ENCODE results near the gene TMEM234. TPM values are rescaled to one million over a fixed set of nuclear protein-coding genes. Genes with fewer than 3 reads are reported as not detected.
A peak's percentile ranks its signal among the peaks of the same experiment; 100 is the strongest.

Gene TMEM234
- total RNA-seq, 1 donor from 2014 or later: 35.5 TPM

- POLR2A ChIA-PET: interaction anchor here (0.5 to 7.2 kb wide), 22 partner anchors 8 to 488 kb away, joined by 3 to 142 read pairs (median 6); partner anchors contain the start of genes BSDC1, CCDC28B, EIF3I and HDAC1
- H3K4me3 Mint-ChIP-seq: peak within 1 kb of the TSS; percentile 78
- CTCF ChIA-PET: interaction anchor here (1.1 to 4.8 kb wide), 3 partner anchors 10 to 85 kb away, joined by 3 to 42 read pairs (median 27); partner anchors contain the start of genes HDAC1 and MARCKSL1
- peaks cover 93% of the 10 kb centered on the region for H3K4me1 Mint-ChIP-seq
- TF ChIP-seq, protein P1, sequence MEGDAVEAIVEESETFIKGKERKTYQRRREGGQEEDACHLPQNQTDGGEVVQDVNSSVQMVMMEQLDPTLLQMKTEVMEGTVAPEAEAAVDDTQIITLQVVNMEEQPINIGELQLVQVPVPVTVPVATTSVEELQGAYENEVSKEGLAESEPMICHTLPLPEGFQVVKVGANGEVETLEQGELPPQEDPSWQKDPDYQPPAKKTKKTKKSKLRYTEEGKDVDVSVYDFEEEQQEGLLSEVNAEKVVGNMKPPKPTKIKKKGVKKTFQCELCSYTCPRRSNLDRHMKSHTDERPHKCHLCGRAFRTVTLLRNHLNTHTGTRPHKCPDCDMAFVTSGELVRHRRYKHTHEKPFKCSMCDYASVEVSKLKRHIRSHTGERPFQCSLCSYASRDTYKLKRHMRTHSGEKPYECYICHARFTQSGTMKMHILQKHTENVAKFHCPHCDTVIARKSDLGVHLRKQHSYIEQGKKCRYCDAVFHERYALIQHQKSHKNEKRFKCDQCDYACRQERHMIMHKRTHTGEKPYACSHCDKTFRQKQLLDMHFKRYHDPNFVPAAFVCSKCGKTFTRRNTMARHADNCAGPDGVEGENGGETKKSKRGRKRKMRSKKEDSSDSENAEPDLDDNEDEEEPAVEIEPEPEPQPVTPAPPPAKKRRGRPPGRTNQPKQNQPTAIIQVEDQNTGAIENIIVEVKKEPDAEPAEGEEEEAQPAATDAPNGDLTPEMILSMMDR (IDR thresholded peaks at IDR 0.05): no peak
- intact Hi-C loops (cut with micrococcal nuclease): loop anchor here (1.0 to 5.0 kb wide), 9 partner anchors 10 to 178 kb away; partner anchors contain the start of genes BSDC1, CCDC28B, EIF3I and KPNA6
- H3K9me3 Mint-ChIP-seq: no peaks in the 10 kb centered on the region
- DNase-seq (peak; percentile 59), ATAC-seq (ENCODE audit: low read depth) (peak; percentile 28)
- H3K27me3 Mint-ChIP-seq: no peaks in the 10 kb centered on the region
- H3K27ac Mint-ChIP-seq: peak within 1 kb of the TSS; percentile 97
- H3K36me3 Mint-ChIP-seq (ENCODE audit: low read depth): no peaks in the 10 kb centered on the region
Measured at GRCh38 chr1:32250893-32251716, 29.0 kb upstream of the TMEM234 start, which contains the start of gene LCK. TSS of gene LCK (plus strand) at chr1:32251265. CDS start at chr1:32274330, 23,065 bp downstream.

GRCh38 chr1:32249831-32250525 is 27.8 kb upstream of the TMEM234 start:
- intact Hi-C loops (cut with micrococcal nuclease): loop anchor here (1.0 to 5.0 kb wide), 9 partner anchors 9 to 177 kb away; partner anchors contain the start of genes BSDC1, CCDC28B, EIF3I and KPNA6
- peak overlapping the region; percentile 97 for H3K27ac Mint-ChIP-seq

DNA sequence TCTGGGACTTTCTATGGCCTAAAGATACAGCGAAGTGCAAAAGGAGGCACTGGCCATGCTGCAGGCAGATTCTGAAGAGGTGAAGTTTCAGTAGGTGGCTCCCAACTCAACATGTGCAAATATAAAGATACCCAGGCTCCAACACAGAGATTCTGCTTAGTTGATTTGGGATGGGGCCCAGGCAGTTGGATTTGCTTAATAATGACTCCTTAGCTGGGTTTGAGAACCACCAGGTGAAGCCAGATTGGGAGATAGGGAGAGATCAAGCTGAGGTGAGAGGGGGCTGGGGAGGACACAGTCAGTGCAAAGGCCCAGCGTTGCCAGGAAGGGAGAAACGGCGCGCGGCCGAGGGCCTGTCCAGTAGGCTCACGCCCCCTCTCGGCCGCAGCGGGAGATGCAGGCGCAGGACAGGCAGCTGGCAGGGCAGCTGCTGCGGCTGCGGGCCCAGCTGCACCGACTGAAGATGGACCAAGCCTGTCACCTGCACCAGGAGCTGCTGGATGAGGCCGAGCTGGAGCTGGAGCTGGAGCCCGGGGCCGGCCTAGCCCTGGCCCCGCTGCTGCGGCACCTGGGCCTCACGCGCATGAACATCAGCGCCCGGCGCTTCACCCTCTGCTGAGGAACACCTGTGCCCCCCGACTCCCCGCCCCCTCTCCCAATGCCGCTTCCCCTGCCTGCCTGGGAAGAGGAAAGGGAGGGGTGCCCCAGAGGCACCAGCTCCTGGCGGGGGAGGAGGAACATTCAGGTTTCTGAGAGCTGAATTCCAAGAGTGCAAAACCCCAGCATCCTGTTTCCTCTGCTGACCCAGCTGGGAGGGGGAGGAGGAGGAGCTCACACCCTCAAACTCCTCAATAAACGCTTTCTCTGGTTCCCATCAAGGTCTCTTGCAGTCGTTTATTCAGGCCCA is 26.1 kb upstream of the TMEM234 start:
- no peaks in the 10 kb centered on the region for H3K27me3 Mint-ChIP-seq
- DNase-seq: peak; percentile 71
- ATAC-seq (ENCODE audit: low read depth): peak; percentile 13
- TF ChIP-seq, protein P1 (IDR thresholded peaks at IDR 0.05): no peak
- no peaks in the 10 kb centered on the region for H3K9me3 Mint-ChIP-seq
- H3K4me1 Mint-ChIP-seq: peaks cover 70% of the 10 kb centered on the region
- H3K27ac Mint-ChIP-seq: peak overlapping the region; percentile 81
- intact Hi-C loops (cut with micrococcal nuclease): no loop called here
- peak overlapping the region; percentile 45 for H3K4me3 Mint-ChIP-seq
- CTCF ChIA-PET: interaction anchor here (0.8 to 4.8 kb wide), 16 partner anchors 7 to 153 kb away, joined by 3 to 47 read pairs (median 6); partner anchors contain the start of genes BSDC1, HDAC1, MARCKSL1 and TXLNA
- H3K36me3 Mint-ChIP-seq (ENCODE audit: low read depth): no peaks in the 10 kb centered on the region
- POLR2A ChIA-PET: interaction anchor here (0.6 to 7.2 kb wide), 17 partner anchors 8 to 175 kb away, joined by 3 to 142 read pairs (median 6); partner anchors contain the start of genes CCDC28B, EIF3I, HDAC1 and IQCC

More at GRCh38 chr1:32249831-32250525, 27.8 kb upstream of the TMEM234 start:
- ChIA-PET CTCF (interaction anchor here (0.6 to 4.8 kb wide), 10 partner anchors 9 to 91 kb away, joined by 3 to 47 read pairs (median 6); partner anchors contain the start of genes CCDC28B, HDAC1 and MARCKSL1), POLR2A (interaction anchor here (0.6 to 7.2 kb wide), 27 partner anchors 9 to 1532 kb away, joined by 3 to 142 read pairs (median 5); partner anchors contain the start of genes BSDC1, CCDC28B, EIF3I and HDAC1)
- H3K4me3 Mint-ChIP-seq: peak overlapping the region; percentile 78
- H3K36me3 Mint-ChIP-seq (ENCODE audit: low read depth): no peaks in the 10 kb centered on the region
- no peaks in the 10 kb centered on the region for H3K9me3 Mint-ChIP-seq
- no peaks in the 10 kb centered on the region for H3K27me3 Mint-ChIP-seq
- ATAC-seq (ENCODE audit: low read depth) (peak; percentile 74), DNase-seq (peak; percentile 68)
- peaks cover 85% of the 10 kb centered on the region for H3K4me1 Mint-ChIP-seq
- TF ChIP-seq, protein P1 (IDR thresholded peaks at IDR 0.05): no peak

DNA sequence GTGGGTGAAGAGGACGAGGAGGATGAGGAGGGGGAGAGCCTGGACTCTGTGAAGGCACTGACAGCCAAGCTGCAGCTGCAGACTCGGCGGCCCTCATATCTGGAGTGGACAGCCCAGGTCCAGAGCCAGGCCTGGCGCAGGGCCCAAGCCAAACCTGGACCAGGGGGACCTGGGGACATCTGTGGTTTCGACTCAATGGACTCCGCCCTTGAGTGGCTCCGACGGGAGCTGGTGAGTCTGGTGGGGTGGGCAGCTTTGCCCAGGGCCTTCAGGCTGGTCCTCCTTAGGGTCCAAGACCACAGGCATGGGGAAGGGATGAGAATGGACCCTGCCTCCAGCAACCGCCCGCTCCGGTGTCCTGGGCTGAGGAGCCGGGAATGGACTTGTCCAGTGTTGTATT is 25.3 kb upstream of the TMEM234 start:
- intact Hi-C loops (cut with micrococcal nuclease): no loop called here
- TF ChIP-seq, protein P1 (IDR thresholded peaks at IDR 0.05): no peak
- no peaks in the 10 kb centered on the region for H3K9me3 Mint-ChIP-seq
- H3K27ac Mint-ChIP-seq: no peak overlapping the region
- DNase-seq (no peak), ATAC-seq (ENCODE audit: low read depth) (no peak)
- peaks cover 66% of the 10 kb centered on the region for H3K4me1 Mint-ChIP-seq
- ChIA-PET CTCF (interaction anchor here (1.2 to 3.9 kb wide), 8 partner anchors 11 to 100 kb away, joined by 3 to 47 read pairs (median 7); partner anchors contain the start of genes HDAC1 and TXLNA), POLR2A (interaction anchor here (0.6 to 7.2 kb wide), 8 partner anchors 7 to 104 kb away, joined by 3 to 142 read pairs (median 27); partner anchors contain the start of genes EIF3I, HDAC1, MARCKSL1 and TMEM234)
- H3K36me3 Mint-ChIP-seq (ENCODE audit: low read depth): no peaks in the 10 kb centered on the region
- H3K4me3 Mint-ChIP-seq: no peak overlapping the region
- H3K27me3 Mint-ChIP-seq: no peaks in the 10 kb centered on the region
